ENCODE results near the gene GOLGA6L9. TPM values are rescaled to one million over a fixed set of nuclear protein-coding genes. Genes with fewer than 3 reads are reported as not detected.
A peak's percentile ranks its signal among the peaks of the same experiment; 100 is the strongest.

GOLGA6L9 gene
- total RNA-seq, 1 experiment from 2014 or later: 3.9 TPM

GRCh38 chr15:82397817-82398216, 31.8 kb upstream of the GOLGA6L9 start:
- Histone ChIP-seq H2BK15ac (ENCODE audit: low read depth, low read length) (no peak overlapping the region), H2BK12ac (ENCODE audit: insufficient read length, low read depth, low read length) (no peak overlapping the region), H4K8ac (replicated peaks; ENCODE audit: insufficient read length, low read depth, low read length) (no peak overlapping the region), H3K9me3 (ENCODE audit: control insufficient read depth, low read depth, low read length) (no peaks in the 10 kb centered on the region), H2BK120ac (ENCODE audit: low read depth, low read length, poor library complexity, severe bottlenecking) (no peak overlapping the region), H3K9ac (ENCODE audit: extremely low read depth, insufficient read length, low read length) (no peak overlapping the region), H3K79me2 (ENCODE audit: insufficient read depth, low read length) (no peaks in the 10 kb centered on the region; the same call in 1 of the 2 replicates), H2BK5ac (ENCODE audit: insufficient read length, low read length) (no peak overlapping the region), H2AK5ac (ENCODE audit: insufficient read length, low read length) (no peak overlapping the region), H3K4ac (ENCODE audit: low read depth, low read length) (no peak overlapping the region), H4K5ac (ENCODE audit: insufficient read length, low read depth, low read length) (no peak overlapping the region), H3K4me2 (ENCODE audit: insufficient read depth, insufficient read length, low read length) (no peak overlapping the region), H3K56ac (ENCODE audit: insufficient read length, low read depth, low read length) (no peak overlapping the region), H3K79me1 (ENCODE audit: insufficient read depth, low read depth, low read length, poor library complexity, severe bottlenecking) (no peaks in the 10 kb centered on the region), H4K20me1 (ENCODE audit: control insufficient read depth, insufficient read depth, insufficient read length) (no peaks in the 10 kb centered on the region), H3T11ph (ENCODE audit: low read length) (no peak overlapping the region), H3K23me2 (ENCODE audit: insufficient read length, low read depth, low read length, poor library complexity, severe bottlenecking) (no peaks in the 10 kb centered on the region), H3K23ac (ENCODE audit: insufficient read length, low read depth, low read length) (no peak overlapping the region), H3K27me3 (ENCODE audit: insufficient read depth, low read length) (no peaks in the 10 kb centered on the region), H3K27ac (ENCODE audit: insufficient read length, low read depth, low read length) (no peak overlapping the region), H4K91ac (ENCODE audit: insufficient read length, low read depth, low read length) (no peak overlapping the region), H2BK20ac (ENCODE audit: low read depth, low read length, poor library complexity, severe bottlenecking) (no peak overlapping the region), H2AFZ (ENCODE audit: low read length) (no peak overlapping the region), H3K14ac (ENCODE audit: insufficient read depth, low read length) (no peak overlapping the region), H3K18ac (ENCODE audit: insufficient read length, low read depth, low read length) (no peak overlapping the region), H3K4me1 (ENCODE audit: insufficient read depth, low read length) (no peaks in the 10 kb centered on the region; the same call in 1 of the 2 replicates)
- peaks cover 2 to 11% (median 4%) of the 10 kb centered on the region in 3 experiments; a peak in 6 of 7 replicates for H3K36me3 Mint-ChIP-seq (ENCODE audit: insufficient read depth in 1 of 3, low read depth in 3 of 3)
- peaks cover 0 to 3% of the 10 kb centered on the region in 2 experiments; a peak in 3 of 5 replicates for H3K9me3 Mint-ChIP-seq
- no peak for TF ChIP-seq CTCF (conservative IDR thresholded peaks at IDR 0.05)
- peaks cover 17 to 22% of the 10 kb centered on the region in 2 experiments for H3K4me1 Mint-ChIP-seq
- DNase-seq: no peak
- H3K27me3 Mint-ChIP-seq (ENCODE audit: low read depth): no peaks in the 10 kb centered on the region
- no peak overlapping the region for H3K4me3 Mint-ChIP-seq
- H3K27ac Mint-ChIP-seq: peak overlapping the region in 1 of 3 experiments; percentile 28; a peak in 2 of 7 replicates
- WGBS (ENCODE audit: extremely low coverage, insufficient read length, low lambda C conversion rate): no CpG with 5 or more reads among the region's 3 CpGs

Measured in H9 (cell line).